DMS 273 treated with DMSO at 0.1 percent for 48 hours (cell line): Measurements from ENCODE around the gene RAB31.
A peak's percentile ranks its signal among the peaks of the same experiment; 100 is the strongest.
"Not testable (repeated sequence)": the region's sequence is repeated elsewhere in the genome, so short reads cannot be mapped to it uniquely, and the experiment has no call there.

Experiments
- DNase-seq: peaks from one replicate; lab custom pipeline; 2025; lab: John Stamatoyannopoulos, UW

RAB31 gene

GRCh38 chr18:9890196-9890595 is 182.1 kb downstream of the RAB31 start:
- DNase-seq, result no peak

- no peak for DNase-seq
These were observed 182.9 kb downstream of the RAB31 start for GRCh38 chr18:9890957-9891356.

- not testable (repeated sequence) for DNase-seq
These were observed 183.4 kb downstream of the RAB31 start for GRCh38 chr18:9891515-9891914.

GRCh38 chr18:9894454-9895068 is 186.5 kb downstream of the RAB31 start:
- no peak for DNase-seq

- DNase-seq, result no peak
These were observed 189.0 kb downstream of the RAB31 start for GRCh38 chr18:9897129-9897528.

GRCh38 chr18:9897787-9898291 is 189.7 kb downstream of the RAB31 start:
- not testable (repeated sequence) for DNase-seq

- no peak for DNase-seq
These were observed 190.9 kb downstream of the RAB31 start for GRCh38 chr18:9898792-9899549.

GRCh38 chr18:9899550-9899930 is 191.4 kb downstream of the RAB31 start:
- not testable (repeated sequence) for DNase-seq

GRCh38 chr18:9900699-9901098 is 192.6 kb downstream of the RAB31 start:
- DNase-seq, result no peak

- no peak for DNase-seq
These were observed 193.3 kb downstream of the RAB31 start for GRCh38 chr18:9901377-9901776.

GRCh38 chr18:9902264-9902663 is 194.2 kb downstream of the RAB31 start:
- DNase-seq, result not testable (repeated sequence)

GRCh38 chr18:9902832-9903231 is 194.7 kb downstream of the RAB31 start:
- peak; percentile 16 for DNase-seq

GRCh38 chr18:9905401-9905922 is 197.4 kb downstream of the RAB31 start:
- no peak for DNase-seq

GRCh38 chr18:9906481-9906880 is 198.4 kb downstream of the RAB31 start:
- no peak for DNase-seq

GRCh38 chr18:9907867-9908266 is 199.8 kb downstream of the RAB31 start:
- DNase-seq, result no peak

GRCh38 chr18:9910071-9910470 is 202.0 kb downstream of the RAB31 start:
- DNase-seq, result no peak

GRCh38 chr18:9910661-9911060 is 202.6 kb downstream of the RAB31 start:
- DNase-seq, result no peak

GRCh38 chr18:9911226-9911625 is 203.1 kb downstream of the RAB31 start:
- no peak for DNase-seq
